ENCODE measurements around the gene COL27A1. TPM values are rescaled to one million over a fixed set of nuclear protein-coding genes. Genes with fewer than 3 reads are reported as not detected.

Gene COL27A1
- total RNA-seq, 4 donors from 2014 or later, result 14.2 to 32.9 (median 20.7) TPM

GRCh38 chr9:114261026-114261425, 105.7 kb downstream of the COL27A1 start:
- TF ChIP-seq POLR2A (IDR thresholded peaks at IDR 0.05), result no peak
- TF ChIP-seq CTCF (IDR thresholded peaks at IDR 0.05), result no peak
- no peak for TF ChIP-seq EP300 (IDR thresholded peaks at IDR 0.05)
- TF ChIP-seq POLR2AphosphoS5 (IDR thresholded peaks at IDR 0.05), result no peak
- DNase-seq (ENCODE audit: low spot score in 2 of 2), result no peak
- Histone ChIP-seq H3K9me3 (no peaks in the 10 kb centered on the region), H3K4me3 (no peak overlapping the region), H3K27ac (no peak overlapping the region), H3K4me1 (no peaks in the 10 kb centered on the region), H3K36me3 (no peaks in the 10 kb centered on the region), H3K27me3 (no peaks in the 10 kb centered on the region)
- WGBS, result 91% methylated on average over 9 of the region's 10 CpGs

- H3K27me3 ChIP-seq, result no peaks in the 10 kb centered on the region
- H3K36me3 ChIP-seq, result no peaks in the 10 kb centered on the region
- H3K4me1 ChIP-seq, result no peaks in the 10 kb centered on the region
- TF ChIP-seq EP300 (IDR thresholded peaks at IDR 0.05), result no peak
- no peak for TF ChIP-seq POLR2AphosphoS5 (IDR thresholded peaks at IDR 0.05)
- no peak for TF ChIP-seq CTCF (IDR thresholded peaks at IDR 0.05)
- no peak for TF ChIP-seq POLR2A (IDR thresholded peaks at IDR 0.05)
- DNase-seq (ENCODE audit: low spot score in 2 of 2), result no peak
- H3K27ac ChIP-seq, result no peak overlapping the region
- H3K9me3 ChIP-seq, result no peaks in the 10 kb centered on the region
- 90% methylated on average over 2 of the region's 9 CpGs for WGBS
- no peak overlapping the region for H3K4me3 ChIP-seq
Measured at GRCh38 chr9:114261987-114262386, 106.7 kb downstream of the COL27A1 start.

GRCh38 chr9:114263853-114264510, 108.6 kb downstream of the COL27A1 start:
- 94% methylated on average over 12 of the region's 21 CpGs for WGBS
- TF ChIP-seq CTCF (IDR thresholded peaks at IDR 0.05), result no peak
- no peak for TF ChIP-seq EP300 (IDR thresholded peaks at IDR 0.05)
- TF ChIP-seq POLR2A (IDR thresholded peaks at IDR 0.05), result no peak
- TF ChIP-seq POLR2AphosphoS5 (IDR thresholded peaks at IDR 0.05), result no peak
- Histone ChIP-seq H3K27ac (no peak overlapping the region), H3K27me3 (no peaks in the 10 kb centered on the region), H3K36me3 (no peaks in the 10 kb centered on the region), H3K4me3 (no peak overlapping the region), H3K4me1 (no peaks in the 10 kb centered on the region), H3K9me3 (no peaks in the 10 kb centered on the region)
- no peak for DNase-seq (ENCODE audit: low spot score in 2 of 2)

GRCh38 chr9:114264806-114265550, 109.6 kb downstream of the COL27A1 start:
- no peak overlapping the region for H3K27ac ChIP-seq
- WGBS, result 92% methylated on average over 2 of the region's 15 CpGs
- no peak for DNase-seq (ENCODE audit: low spot score in 2 of 2)
- H3K9me3 ChIP-seq, result no peaks in the 10 kb centered on the region
- no peak overlapping the region for H3K4me3 ChIP-seq
- H3K36me3 ChIP-seq, result no peaks in the 10 kb centered on the region
- H3K27me3 ChIP-seq, result no peaks in the 10 kb centered on the region
- H3K4me1 ChIP-seq, result no peaks in the 10 kb centered on the region
- no peak for TF ChIP-seq CTCF (IDR thresholded peaks at IDR 0.05)
- TF ChIP-seq POLR2AphosphoS5 (IDR thresholded peaks at IDR 0.05), result no peak
- TF ChIP-seq POLR2A (IDR thresholded peaks at IDR 0.05), result no peak
- TF ChIP-seq EP300 (IDR thresholded peaks at IDR 0.05), result no peak

GRCh38 chr9:114266969-114267368, 111.6 kb downstream of the COL27A1 start:
- no peaks in the 10 kb centered on the region for H3K36me3 ChIP-seq
- H3K4me3 ChIP-seq, result no peak overlapping the region
- no peaks in the 10 kb centered on the region for H3K9me3 ChIP-seq
- 69% methylated on average over 6 of the region's 6 CpGs for WGBS
- TF ChIP-seq EP300 (IDR thresholded peaks at IDR 0.05) (no peak), POLR2A (IDR thresholded peaks at IDR 0.05) (no peak), CTCF (IDR thresholded peaks at IDR 0.05) (no peak), POLR2AphosphoS5 (IDR thresholded peaks at IDR 0.05) (no peak)
- H3K4me1 ChIP-seq, result no peaks in the 10 kb centered on the region
- no peaks in the 10 kb centered on the region for H3K27me3 ChIP-seq
- no peak for DNase-seq (ENCODE audit: low spot score in 2 of 2)
- H3K27ac ChIP-seq, result no peak overlapping the region
